ENCODE measurements around the gene COBLL1.

COBLL1 gene

DNA sequence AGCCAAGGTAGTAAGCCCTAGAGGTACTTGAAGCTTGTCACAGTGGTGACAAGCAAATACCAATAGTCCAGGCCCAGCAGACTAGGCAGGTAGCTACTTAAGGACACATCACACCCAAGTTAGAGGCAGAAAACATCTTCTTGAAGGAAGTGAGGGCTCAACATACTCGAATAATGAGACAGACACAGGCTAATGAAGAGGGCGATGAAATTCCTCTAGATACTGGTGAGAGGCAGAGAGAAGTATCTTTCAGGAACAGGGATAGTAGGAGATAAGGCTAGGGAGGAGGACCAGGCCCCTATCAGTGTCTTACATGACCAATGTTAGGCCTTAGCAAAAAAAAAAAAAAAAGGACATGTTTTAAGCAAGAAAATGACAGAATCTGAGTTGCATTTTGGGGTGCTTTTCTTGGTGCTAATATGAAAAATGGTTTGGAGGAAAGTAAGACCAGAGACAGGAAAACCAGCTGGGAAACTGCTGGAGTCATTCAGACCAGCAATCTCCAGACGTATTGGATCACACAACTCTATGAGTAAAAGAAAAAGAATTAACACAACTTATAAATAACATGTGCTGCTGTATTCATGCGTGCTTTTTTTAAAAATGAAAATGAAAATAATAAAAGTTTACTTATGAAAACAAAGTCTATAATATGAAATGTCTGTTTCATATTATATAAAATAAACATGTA, 37.7 kb downstream of the COBLL1 start:
- Histone ChIP-seq H3K27ac (ENCODE audit: low read depth, low read length) (peak overlapping the region; percentile 36), H3K27me3 (ENCODE audit: insufficient read depth, low read length) (no peaks in the 10 kb centered on the region), H3K4me1 (ENCODE audit: control insufficient read depth, insufficient read depth, low read length, unreplicated experiment) (peaks cover 39% of the 10 kb centered on the region), H3K36me3 (ENCODE audit: insufficient read depth, low read length) (no peaks in the 10 kb centered on the region), H3K79me2 (ENCODE audit: control insufficient read depth, insufficient read depth, low read length, unreplicated experiment) (no peaks in the 10 kb centered on the region), H3K4me3 (ENCODE audit: low read depth, low read length) (0 out of 2 replicates have a peak overlapping the region, but pooled peaks have one; percentile 20), H2AFZ (ENCODE audit: low read length, unreplicated experiment) (peak overlapping the region; percentile 20)

DNA sequence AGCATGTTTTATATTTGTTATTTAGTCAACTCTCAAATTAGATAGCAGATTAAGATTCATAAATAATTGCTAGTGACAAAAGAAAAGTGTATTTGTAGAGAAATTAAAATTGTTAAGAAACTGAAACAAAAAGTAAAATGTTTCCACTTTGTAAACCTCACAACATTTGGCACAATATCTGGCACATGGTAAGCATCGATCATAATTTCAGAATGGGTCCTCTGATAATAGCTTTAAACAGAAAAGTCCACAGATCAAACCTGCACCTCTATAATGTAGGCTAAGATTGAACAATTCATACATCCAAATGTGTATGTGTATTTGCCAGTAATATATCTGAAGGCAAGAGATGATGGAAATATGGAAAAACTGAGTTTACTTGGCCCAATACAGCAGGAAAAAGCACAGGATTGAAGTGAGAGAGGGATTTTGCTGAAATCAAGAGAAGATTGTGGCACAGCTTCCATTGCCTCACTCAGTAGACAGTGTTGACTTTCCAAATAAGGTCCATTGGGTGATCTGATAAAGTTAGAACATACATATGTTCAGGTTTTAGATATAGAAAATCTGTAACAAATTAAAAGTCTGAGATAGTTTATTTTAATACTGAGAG, 39.4 kb downstream of the COBLL1 start:
- Histone ChIP-seq H3K79me2 (ENCODE audit: control insufficient read depth, insufficient read depth, low read length, unreplicated experiment) (no peaks in the 10 kb centered on the region), H3K27me3 (ENCODE audit: insufficient read depth, low read length) (no peaks in the 10 kb centered on the region), H3K4me3 (ENCODE audit: low read depth, low read length) (peak overlapping the region; percentile 74), H2AFZ (ENCODE audit: low read length, unreplicated experiment) (peak overlapping the region; percentile 99), H3K4me1 (ENCODE audit: control insufficient read depth, insufficient read depth, low read length, unreplicated experiment) (peaks cover 44% of the 10 kb centered on the region), H3K36me3 (ENCODE audit: insufficient read depth, low read length) (no peaks in the 10 kb centered on the region), H3K27ac (ENCODE audit: low read depth, low read length) (peak overlapping the region; percentile 52)

DNA sequence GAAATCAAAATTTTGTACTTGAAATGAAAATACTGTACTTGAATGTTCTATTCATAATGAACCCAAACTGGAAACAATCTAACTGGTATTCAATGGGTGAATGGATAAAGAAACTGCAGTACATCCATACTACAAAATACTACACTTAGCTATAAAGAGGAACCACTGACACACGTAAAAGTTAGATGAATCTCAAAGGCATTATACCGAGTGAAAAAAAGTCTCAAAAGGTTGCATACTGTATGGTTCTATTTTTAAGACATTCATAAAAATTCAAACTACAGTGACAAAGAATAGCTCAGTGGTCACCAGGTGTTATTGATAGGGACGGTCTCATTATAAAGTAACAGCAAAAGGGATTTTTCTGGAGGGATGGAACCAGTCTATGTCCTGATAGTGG, 41.1 kb downstream of the COBLL1 start:
- no peaks in the 10 kb centered on the region for H3K27me3 ChIP-seq (ENCODE audit: insufficient read depth, low read length)
- no peaks in the 10 kb centered on the region for H3K79me2 ChIP-seq (ENCODE audit: control insufficient read depth, insufficient read depth, low read length, unreplicated experiment)
- no peak overlapping the region for H2AFZ ChIP-seq (ENCODE audit: low read length, unreplicated experiment)
- no peak overlapping the region for H3K27ac ChIP-seq (ENCODE audit: low read depth, low read length)
- no peaks in the 10 kb centered on the region for H3K36me3 ChIP-seq (ENCODE audit: insufficient read depth, low read length)
- H3K4me3 ChIP-seq (ENCODE audit: low read depth, low read length), result no peak overlapping the region
- H3K4me1 ChIP-seq (ENCODE audit: control insufficient read depth, insufficient read depth, low read length, unreplicated experiment), result peaks cover 46% of the 10 kb centered on the region

DNA sequence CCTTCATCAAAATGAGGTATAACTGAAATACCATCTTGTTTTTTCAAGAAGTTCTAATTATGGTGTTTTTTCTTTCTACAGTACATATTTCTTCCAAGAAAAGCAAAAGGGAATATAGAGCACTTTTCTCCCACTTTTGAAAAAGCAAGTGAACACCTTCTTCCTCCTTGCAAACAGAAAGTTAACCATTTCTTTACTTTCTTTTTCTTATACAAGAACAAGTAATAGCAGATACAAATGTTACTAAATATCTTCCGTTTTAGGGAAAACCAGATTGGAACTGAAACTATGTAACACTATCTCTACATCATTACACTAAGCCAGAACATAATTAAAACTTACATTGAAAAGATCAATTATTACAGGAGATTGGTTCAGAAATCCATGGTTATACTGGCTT, 44.0 kb downstream of the COBLL1 start:
- Histone ChIP-seq H3K27ac (ENCODE audit: low read depth, low read length) (no peak overlapping the region), H3K36me3 (ENCODE audit: insufficient read depth, low read length) (no peaks in the 10 kb centered on the region), H3K79me2 (ENCODE audit: control insufficient read depth, insufficient read depth, low read length, unreplicated experiment) (no peaks in the 10 kb centered on the region), H3K4me1 (ENCODE audit: control insufficient read depth, insufficient read depth, low read length, unreplicated experiment) (peaks cover 58% of the 10 kb centered on the region), H3K4me3 (ENCODE audit: low read depth, low read length) (peak overlapping the region; percentile 39), H2AFZ (ENCODE audit: low read length, unreplicated experiment) (peak overlapping the region; percentile 43), H3K27me3 (ENCODE audit: insufficient read depth, low read length) (no peaks in the 10 kb centered on the region)

DNA sequence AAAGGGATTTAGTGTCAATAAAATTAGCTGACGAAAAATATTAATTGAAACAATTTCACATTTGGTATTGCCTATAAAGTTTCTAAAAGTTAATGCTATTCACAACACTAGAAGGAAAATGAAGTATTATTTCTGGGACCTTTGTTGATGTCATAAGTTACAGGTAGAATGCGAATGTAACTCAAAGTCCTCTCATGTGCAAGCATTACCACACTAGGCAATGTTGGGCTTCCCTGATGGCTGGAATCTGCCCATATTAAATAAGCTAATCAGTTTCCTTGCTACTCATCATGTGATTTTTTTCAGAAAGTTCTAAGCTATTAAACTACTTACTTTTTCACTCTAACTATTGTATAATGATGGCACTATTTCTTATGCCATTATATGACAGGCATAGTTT, 44.6 kb downstream of the COBLL1 start:
- Histone ChIP-seq H3K27me3 (ENCODE audit: insufficient read depth, low read length) (no peaks in the 10 kb centered on the region), H2AFZ (ENCODE audit: low read length, unreplicated experiment) (peak overlapping the region; percentile 43), H3K4me3 (ENCODE audit: low read depth, low read length) (peak overlapping the region; percentile 39; the same call in 1 of the 2 replicates), H3K79me2 (ENCODE audit: control insufficient read depth, insufficient read depth, low read length, unreplicated experiment) (peaks cover 2% of the 10 kb centered on the region), H3K27ac (ENCODE audit: low read depth, low read length) (no peak overlapping the region), H3K36me3 (ENCODE audit: insufficient read depth, low read length) (no peaks in the 10 kb centered on the region), H3K4me1 (ENCODE audit: control insufficient read depth, insufficient read depth, low read length, unreplicated experiment) (peaks cover 56% of the 10 kb centered on the region)

DNA sequence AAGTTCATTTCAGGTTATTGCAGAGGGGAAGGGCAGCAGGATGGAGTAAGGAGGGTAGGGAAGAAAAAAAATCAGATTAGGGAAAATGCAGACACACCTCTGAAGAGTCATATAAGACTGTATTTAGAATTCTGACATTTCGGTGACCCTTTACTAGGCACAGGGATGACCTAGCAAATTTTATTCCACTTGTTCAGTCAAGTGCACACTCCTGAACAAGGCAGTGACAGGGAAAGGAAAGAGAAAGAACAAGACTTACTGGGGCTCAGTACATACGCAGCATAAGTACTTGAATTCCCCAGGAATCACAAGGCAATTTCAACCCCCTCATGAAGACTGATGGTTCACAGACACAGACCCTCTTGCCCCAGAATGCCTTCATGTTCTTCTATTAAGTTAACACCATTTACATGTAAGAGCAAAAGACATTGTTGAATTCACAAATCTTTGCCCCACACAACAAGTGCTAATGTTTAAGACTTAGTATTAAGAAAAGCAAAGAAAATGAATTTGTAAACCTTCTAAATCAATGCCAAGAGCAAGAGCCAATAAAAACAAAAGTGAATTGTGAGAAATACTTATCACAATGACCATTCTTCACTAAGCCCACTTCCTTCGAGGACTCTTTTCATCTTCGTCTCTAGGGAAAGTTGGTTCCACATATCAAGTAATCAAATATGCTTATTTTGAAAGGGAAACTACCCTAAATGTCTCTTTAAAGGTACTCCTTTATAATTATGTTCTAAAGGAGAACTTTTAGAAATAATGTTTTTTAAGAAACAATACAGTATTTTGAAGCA, 47.0 kb downstream of the COBLL1 start:
- peak overlapping the region; percentile 4; the same call in 1 of the 2 replicates for H3K27ac ChIP-seq (ENCODE audit: low read depth, low read length)
- H2AFZ ChIP-seq (ENCODE audit: low read length, unreplicated experiment), result peak overlapping the region; percentile 20
- no peaks in the 10 kb centered on the region for H3K27me3 ChIP-seq (ENCODE audit: insufficient read depth, low read length)
- H3K79me2 ChIP-seq (ENCODE audit: control insufficient read depth, insufficient read depth, low read length, unreplicated experiment), result peaks cover 2% of the 10 kb centered on the region
- H3K4me3 ChIP-seq (ENCODE audit: low read depth, low read length), result peak overlapping the region; percentile 53
- no peaks in the 10 kb centered on the region for H3K36me3 ChIP-seq (ENCODE audit: insufficient read depth, low read length)
- H3K4me1 ChIP-seq (ENCODE audit: control insufficient read depth, insufficient read depth, low read length, unreplicated experiment), result peaks cover 46% of the 10 kb centered on the region

DNA sequence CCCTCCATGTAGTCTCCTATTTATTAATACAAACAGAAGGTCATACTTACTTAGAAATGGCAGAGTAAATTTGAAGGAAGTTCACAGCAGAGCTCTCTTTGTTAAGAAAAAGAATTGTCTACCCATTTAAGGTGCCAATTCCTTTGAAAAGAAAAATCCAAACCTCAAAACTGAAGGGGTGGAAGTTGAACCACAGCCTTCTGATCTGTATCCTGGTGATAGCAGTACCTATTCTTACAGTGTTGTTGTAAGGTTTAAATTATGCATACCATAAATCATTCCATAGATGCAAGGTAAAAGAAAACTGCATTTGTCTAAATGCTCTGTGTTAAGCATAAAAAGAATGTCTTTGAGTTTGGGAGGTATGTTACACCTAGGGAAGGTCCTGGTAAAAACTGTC, 47.6 kb downstream of the COBLL1 start:
- no peak overlapping the region for H3K27ac ChIP-seq (ENCODE audit: low read depth, low read length)
- H3K4me1 ChIP-seq (ENCODE audit: control insufficient read depth, insufficient read depth, low read length, unreplicated experiment), result peaks cover 43% of the 10 kb centered on the region
- peaks cover 2% of the 10 kb centered on the region for H3K79me2 ChIP-seq (ENCODE audit: control insufficient read depth, insufficient read depth, low read length, unreplicated experiment)
- H3K36me3 ChIP-seq (ENCODE audit: insufficient read depth, low read length), result no peaks in the 10 kb centered on the region
- H3K27me3 ChIP-seq (ENCODE audit: insufficient read depth, low read length), result no peaks in the 10 kb centered on the region
- H2AFZ ChIP-seq (ENCODE audit: low read length, unreplicated experiment), result no peak overlapping the region
- peak overlapping the region; percentile 53; the same call in 1 of the 2 replicates for H3K4me3 ChIP-seq (ENCODE audit: low read depth, low read length)

DNA sequence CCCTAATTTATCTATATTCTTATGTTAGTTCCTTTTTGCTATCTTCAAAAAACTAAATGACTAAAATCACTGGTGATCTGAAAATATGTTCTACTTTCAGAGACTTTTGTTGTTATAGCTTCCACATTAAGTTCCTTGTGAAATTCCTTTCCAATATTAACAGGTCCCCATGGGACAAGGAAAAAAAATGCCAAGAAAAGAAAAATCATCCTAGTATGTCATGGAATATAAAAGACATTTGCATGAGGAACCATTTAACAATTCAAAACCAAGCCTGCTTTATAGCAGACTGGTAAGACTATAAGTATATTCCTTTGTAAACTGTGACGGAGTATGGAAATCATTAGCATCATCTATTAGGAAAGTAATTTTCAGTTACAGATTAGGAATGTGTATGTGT, 48.1 kb downstream of the COBLL1 start:
- Histone ChIP-seq H3K79me2 (ENCODE audit: control insufficient read depth, insufficient read depth, low read length, unreplicated experiment) (peaks cover 2% of the 10 kb centered on the region), H3K4me3 (ENCODE audit: low read depth, low read length) (no peak overlapping the region), H2AFZ (ENCODE audit: low read length, unreplicated experiment) (no peak overlapping the region), H3K27ac (ENCODE audit: low read depth, low read length) (no peak overlapping the region), H3K27me3 (ENCODE audit: insufficient read depth, low read length) (no peaks in the 10 kb centered on the region), H3K36me3 (ENCODE audit: insufficient read depth, low read length) (no peaks in the 10 kb centered on the region), H3K4me1 (ENCODE audit: control insufficient read depth, insufficient read depth, low read length, unreplicated experiment) (peaks cover 42% of the 10 kb centered on the region)

DNA sequence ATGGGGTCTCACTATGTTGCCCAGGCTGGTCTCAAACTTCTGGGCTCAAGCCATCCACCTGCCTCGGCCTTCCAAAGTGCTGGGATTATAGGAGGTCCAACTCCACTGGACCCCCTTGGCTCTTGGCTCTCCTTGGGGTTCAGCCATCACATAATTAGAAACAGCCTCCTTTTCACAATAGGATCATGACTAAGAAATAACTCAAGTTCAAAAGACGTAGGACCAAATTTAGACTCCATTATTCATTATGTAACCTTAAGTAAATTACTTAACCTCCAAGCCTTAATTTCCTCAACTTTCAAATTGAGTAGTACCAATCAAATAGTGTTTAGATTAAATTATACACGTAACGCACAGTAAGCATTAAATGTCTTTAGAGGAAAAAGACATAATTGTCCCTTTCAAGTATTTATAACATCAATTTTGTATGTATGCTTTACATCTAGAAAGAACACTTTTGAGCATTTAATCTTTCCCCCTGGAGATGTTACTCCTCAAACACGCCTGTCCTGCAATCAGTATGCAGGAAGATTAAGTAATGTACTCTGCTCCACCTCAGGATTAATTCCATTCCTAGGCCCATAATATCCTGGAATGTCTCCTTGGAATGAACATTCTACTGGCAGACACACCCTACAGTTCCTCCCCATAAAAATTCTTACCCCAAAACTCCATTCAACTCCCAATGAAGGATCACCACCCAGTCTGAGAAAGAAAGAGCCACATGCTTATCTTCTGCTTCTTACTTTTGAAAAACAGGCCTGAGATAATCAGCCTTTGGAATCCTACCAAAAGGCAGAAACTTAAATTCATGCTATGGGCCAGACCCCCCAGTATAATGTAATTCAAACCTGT, 49.1 kb downstream of the COBLL1 start:
- no peak overlapping the region for H3K4me3 ChIP-seq (ENCODE audit: low read depth, low read length)
- H3K4me1 ChIP-seq (ENCODE audit: control insufficient read depth, insufficient read depth, low read length, unreplicated experiment), result peaks cover 32% of the 10 kb centered on the region
- no peak overlapping the region for H3K27ac ChIP-seq (ENCODE audit: low read depth, low read length)
- H2AFZ ChIP-seq (ENCODE audit: low read length, unreplicated experiment), result no peak overlapping the region
- no peaks in the 10 kb centered on the region for H3K36me3 ChIP-seq (ENCODE audit: insufficient read depth, low read length)
- H3K79me2 ChIP-seq (ENCODE audit: control insufficient read depth, insufficient read depth, low read length, unreplicated experiment), result peaks cover 2% of the 10 kb centered on the region
- no peaks in the 10 kb centered on the region for H3K27me3 ChIP-seq (ENCODE audit: insufficient read depth, low read length)

DNA sequence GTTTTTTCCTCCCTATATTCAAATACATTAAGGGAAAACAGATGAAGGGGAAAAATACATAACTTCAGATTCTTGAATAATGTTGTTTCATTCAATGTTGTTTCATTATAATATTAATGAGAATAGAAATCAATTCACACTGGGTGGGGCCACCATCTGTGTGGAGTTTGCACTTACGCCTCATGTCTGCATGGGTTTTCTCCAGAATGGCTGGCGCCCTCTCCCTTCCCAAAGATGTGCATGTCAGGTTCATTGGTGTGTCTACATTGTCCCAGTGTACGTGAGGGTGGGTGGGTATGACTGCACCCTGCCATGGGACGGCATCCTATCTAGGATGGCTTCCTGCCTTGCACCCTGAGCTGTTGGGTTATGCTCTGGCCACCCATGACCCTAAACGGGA, 51.7 kb downstream of the COBLL1 start:
- Histone ChIP-seq H3K4me3 (ENCODE audit: low read depth, low read length) (no peak overlapping the region), H2AFZ (ENCODE audit: low read length, unreplicated experiment) (no peak overlapping the region), H3K27ac (ENCODE audit: low read depth, low read length) (no peak overlapping the region), H3K27me3 (ENCODE audit: insufficient read depth, low read length) (no peaks in the 10 kb centered on the region), H3K4me1 (ENCODE audit: control insufficient read depth, insufficient read depth, low read length, unreplicated experiment) (peaks cover 38% of the 10 kb centered on the region), H3K79me2 (ENCODE audit: control insufficient read depth, insufficient read depth, low read length, unreplicated experiment) (peaks cover 2% of the 10 kb centered on the region), H3K36me3 (ENCODE audit: insufficient read depth, low read length) (no peaks in the 10 kb centered on the region)

Measured in ACC112 (cell line).